ENCODE data around the gene MICB. TPM values are rescaled to one million over a fixed set of nuclear protein-coding genes. Genes with fewer than 3 reads are reported as not detected.
"Not testable (repeated sequence)": the region's sequence is repeated elsewhere in the genome, so short reads cannot be mapped to it uniquely, and the experiment has no call there.

The MICB gene
- total RNA-seq (1 to 10 TPM; 1.9 to 2.8 TPM), polyA plus RNA-seq (ENCODE audit: insufficient read length in 2 of 2) (1 to 10 TPM; 1.4 to 1.5 TPM)
- long read RNA-seq, donor 1: 0 reads
- long read RNA-seq, donor 2: 0 reads
- long read RNA-seq, donor 3: 0 reads
- long read RNA-seq, donor 4: 0 reads

DNA sequence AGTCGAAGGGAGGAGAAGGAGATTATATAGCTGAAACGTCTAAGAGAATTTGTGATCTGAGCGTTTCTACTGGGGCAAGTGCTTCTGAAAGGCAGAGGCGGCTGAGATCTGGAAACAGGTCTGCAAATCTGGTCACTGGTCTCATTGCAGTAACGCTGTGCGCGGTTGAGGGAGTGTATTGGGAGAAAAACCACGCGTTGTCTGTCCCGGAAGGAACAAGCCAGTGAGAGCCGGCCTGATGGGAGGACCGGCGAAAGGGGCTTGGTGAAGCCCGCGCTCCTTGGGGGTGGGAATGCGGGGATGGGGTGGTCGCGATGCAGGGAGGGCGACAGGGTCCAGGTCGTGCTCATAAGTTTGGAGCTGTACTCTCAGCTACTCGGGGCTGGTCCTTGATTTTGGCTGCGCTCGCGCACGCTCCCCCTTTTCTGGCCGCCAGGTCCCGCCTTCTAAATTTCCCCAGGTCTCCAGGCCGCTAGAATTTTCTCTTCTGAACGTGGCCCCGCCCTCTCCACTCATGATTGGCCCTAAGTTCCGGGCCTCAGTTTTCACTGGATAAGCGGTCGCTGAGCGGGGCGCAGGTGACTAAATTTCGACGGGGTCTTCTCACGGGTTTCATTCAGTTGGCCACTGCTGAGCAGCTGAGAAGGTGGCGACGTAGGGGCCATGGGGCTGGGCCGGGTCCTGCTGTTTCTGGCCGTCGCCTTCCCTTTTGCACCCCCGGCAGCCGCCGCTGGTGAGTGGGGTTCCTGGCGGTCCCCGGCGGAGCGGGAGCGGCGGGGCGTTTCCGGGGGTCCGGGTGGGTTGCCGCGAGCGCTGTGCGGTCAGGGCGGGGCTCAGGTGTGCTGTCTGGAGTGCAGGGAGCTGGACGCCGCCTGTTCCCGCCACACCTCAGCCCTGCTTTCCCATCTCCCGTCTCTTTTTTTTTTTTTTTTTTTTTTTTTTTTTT lies at the start of gene MICB:
TSS of gene MICB (plus strand) at position 615 of the 946 bp plus-strand sequence. CDS start at position 664, 49 bp downstream.
- Histone ChIP-seq H3K36me3 (ENCODE audit: control insufficient read depth, insufficient read depth, low read length) (no peaks in the 10 kb centered on the region), H3K4me3 (ENCODE audit: low read depth, low read length) (peak within 1 kb of the TSS; percentile 18), H3K4me1 (ENCODE audit: control insufficient read depth, insufficient read depth, low read length) (peaks cover 30% of the 10 kb centered on the region), H3K27me3 (ENCODE audit: control insufficient read depth, insufficient read depth, low read length) (peaks cover 64% of the 10 kb centered on the region), H3K9me3 (ENCODE audit: control insufficient read depth, insufficient read depth, low read length) (no peaks in the 10 kb centered on the region), H3K27ac (ENCODE audit: low read depth, low read length) (no peak within 1 kb of the TSS)
- under 1% methylated on average over 60 of the region's 64 CpGs for WGBS (ENCODE audit: insufficient coverage)
- DNase-seq (ENCODE audit: low read depth in 4 of 6, low spot score in 6 of 6): peak in 3 of 6 donors; percentile 6 to 74 (median 70)

DNA sequence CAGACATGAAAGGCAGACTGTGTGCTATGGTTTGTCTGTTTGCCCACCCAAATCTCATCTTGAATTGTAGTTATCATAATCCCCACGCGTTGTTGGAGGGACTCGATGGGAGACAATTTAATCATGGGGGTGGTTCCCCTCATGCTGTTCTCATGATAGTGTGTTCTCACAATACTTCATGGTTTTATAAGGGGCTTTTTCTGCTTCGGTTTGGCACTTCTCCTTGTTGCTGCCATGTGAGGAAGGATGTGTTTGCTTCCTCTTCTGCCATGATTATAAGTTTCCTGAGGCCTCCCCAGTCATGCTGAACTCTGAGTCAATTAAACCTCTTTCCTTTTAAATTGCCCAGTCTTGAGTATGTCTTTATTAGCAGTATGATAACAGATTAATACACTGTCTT lies 47.2 kb upstream of the MICB start:
- no peaks in the 10 kb centered on the region for H3K27me3 ChIP-seq (ENCODE audit: control insufficient read depth, insufficient read depth, low read length)
- H3K27ac ChIP-seq (ENCODE audit: low read depth, low read length): no peak overlapping the region
- H3K4me1 ChIP-seq (ENCODE audit: control insufficient read depth, insufficient read depth, low read length): no peaks in the 10 kb centered on the region
- H3K9me3 ChIP-seq (ENCODE audit: control insufficient read depth, insufficient read depth, low read length): peaks cover 4% of the 10 kb centered on the region
- no peak for DNase-seq (ENCODE audit: low read depth in 4 of 6, low spot score in 6 of 6)
- H3K36me3 ChIP-seq (ENCODE audit: control insufficient read depth, insufficient read depth, low read length): no peaks in the 10 kb centered on the region
- no peak overlapping the region for H3K4me3 ChIP-seq (ENCODE audit: low read depth, low read length)
- WGBS (ENCODE audit: insufficient coverage): no CpG with 5 or more reads among the region's 4 CpGs

DNA sequence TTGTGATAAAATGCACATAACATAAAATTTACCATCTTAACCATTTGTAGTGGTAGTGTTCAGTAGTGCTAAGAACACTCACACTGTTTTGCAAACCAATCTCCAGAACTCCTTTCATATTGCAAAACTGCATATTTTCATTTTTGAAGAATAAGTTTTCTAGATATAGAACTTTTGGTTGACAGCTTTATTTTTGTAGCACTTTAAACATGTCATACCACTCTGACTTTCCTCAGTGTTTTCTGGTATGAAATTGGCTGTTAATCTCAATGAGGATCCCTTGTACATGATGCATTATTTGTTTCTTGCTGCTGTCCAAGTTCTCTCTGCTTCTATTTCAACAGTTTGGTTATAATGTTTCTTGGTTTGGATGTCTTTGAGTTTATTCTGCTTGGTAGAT lies 45.1 kb upstream of the MICB start:
- Histone ChIP-seq H3K4me3 (ENCODE audit: low read depth, low read length) (no peak overlapping the region), H3K27ac (ENCODE audit: low read depth, low read length) (no peak overlapping the region), H3K27me3 (ENCODE audit: control insufficient read depth, insufficient read depth, low read length) (no peaks in the 10 kb centered on the region), H3K4me1 (ENCODE audit: control insufficient read depth, insufficient read depth, low read length) (no peaks in the 10 kb centered on the region), H3K36me3 (ENCODE audit: control insufficient read depth, insufficient read depth, low read length) (no peaks in the 10 kb centered on the region), H3K9me3 (ENCODE audit: control insufficient read depth, insufficient read depth, low read length) (peaks cover 4% of the 10 kb centered on the region)
- DNase-seq (ENCODE audit: low read depth in 4 of 6, low spot score in 6 of 6): no peak

DNA sequence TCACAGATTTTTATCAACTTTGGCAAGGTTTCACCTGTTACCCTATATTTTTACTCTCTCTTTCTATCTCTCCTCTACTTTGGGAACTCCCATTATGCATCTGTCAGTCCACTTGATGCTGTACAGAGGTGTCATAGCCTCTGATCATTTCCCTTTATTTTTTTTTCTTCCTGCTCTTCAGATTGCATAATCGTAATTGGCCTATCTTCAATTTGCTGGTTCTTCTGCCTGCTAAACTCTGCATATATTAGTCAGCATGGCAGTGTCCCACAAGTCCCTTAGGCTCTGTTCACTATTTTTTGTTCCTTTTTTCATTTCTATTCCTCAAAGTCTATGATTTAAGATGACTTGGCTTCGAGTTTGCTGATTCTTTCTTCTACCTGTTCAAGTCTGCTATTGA lies 44.7 kb upstream of the MICB start:
- no peaks in the 10 kb centered on the region for H3K36me3 ChIP-seq (ENCODE audit: control insufficient read depth, insufficient read depth, low read length)
- H3K9me3 ChIP-seq (ENCODE audit: control insufficient read depth, insufficient read depth, low read length): peaks cover 4% of the 10 kb centered on the region
- WGBS (ENCODE audit: insufficient coverage): 100% methylated on average over 1 of the region's 2 CpGs
- H3K27me3 ChIP-seq (ENCODE audit: control insufficient read depth, insufficient read depth, low read length): no peaks in the 10 kb centered on the region
- no peak overlapping the region for H3K4me3 ChIP-seq (ENCODE audit: low read depth, low read length)
- H3K4me1 ChIP-seq (ENCODE audit: control insufficient read depth, insufficient read depth, low read length): no peaks in the 10 kb centered on the region
- no peak overlapping the region for H3K27ac ChIP-seq (ENCODE audit: low read depth, low read length)
- DNase-seq (ENCODE audit: low read depth in 4 of 6, low spot score in 6 of 6): no peak

DNA sequence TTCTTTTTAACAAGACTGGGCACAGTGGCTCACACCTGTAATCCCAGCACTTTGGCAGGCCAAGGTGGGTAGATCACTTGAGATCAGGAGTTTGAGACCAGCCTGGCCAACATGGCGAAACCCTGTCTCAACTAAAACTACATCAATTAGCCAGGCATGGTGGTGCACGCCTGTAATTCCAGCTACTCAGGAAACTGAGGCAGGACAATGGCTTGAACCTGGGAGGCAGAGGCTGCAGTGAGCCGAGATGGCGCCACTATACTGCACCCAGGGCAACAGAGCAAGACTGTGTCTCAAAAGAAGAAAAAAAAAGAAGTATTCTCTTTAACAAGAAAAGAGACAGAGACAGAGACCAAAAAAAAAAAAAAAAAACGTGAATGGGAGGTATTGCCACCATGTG lies 38.1 kb upstream of the MICB start:
- H3K4me3 ChIP-seq (ENCODE audit: low read depth, low read length); H3K4me1 ChIP-seq (ENCODE audit: control insufficient read depth, insufficient read depth, low read length); H3K9me3 ChIP-seq (ENCODE audit: control insufficient read depth, insufficient read depth, low read length); H3K27ac ChIP-seq (ENCODE audit: low read depth, low read length); H3K36me3 ChIP-seq (ENCODE audit: control insufficient read depth, insufficient read depth, low read length); DNase-seq (ENCODE audit: low read depth in 4 of 6, low spot score in 6 of 6); H3K27me3 ChIP-seq (ENCODE audit: control insufficient read depth, insufficient read depth, low read length): not testable (repeated sequence)
- WGBS (ENCODE audit: insufficient coverage): 78% methylated on average over 2 of the region's 5 CpGs

DNA sequence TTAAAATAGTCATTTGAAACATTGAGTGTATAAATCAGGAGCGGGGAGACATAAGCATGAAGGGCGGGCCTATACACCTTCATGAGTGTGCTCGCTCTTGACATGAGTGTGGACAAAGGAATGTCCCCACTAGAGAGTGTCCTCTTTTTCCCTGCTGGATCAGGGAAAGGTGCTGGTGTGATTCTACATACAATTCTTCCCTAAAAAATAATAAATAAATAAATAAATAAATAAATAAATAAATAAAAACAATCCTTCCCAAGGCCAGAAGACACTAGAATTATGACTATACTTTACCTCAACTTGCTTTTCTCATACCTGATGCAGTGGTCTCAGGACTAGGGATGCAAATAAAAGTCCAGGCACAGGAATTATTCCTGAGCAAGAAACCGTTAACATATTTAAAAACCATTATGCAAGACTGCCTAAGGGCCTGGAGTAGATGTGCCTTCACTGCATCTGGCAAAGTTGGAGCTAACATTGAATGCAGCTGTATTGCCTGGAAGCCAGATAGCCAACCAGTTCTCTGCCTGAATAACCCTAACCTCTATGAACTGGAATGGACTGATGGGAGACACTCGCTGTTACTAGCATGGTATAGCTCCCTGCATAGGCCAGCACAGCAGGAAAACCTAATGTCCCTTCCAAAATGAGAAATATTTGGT lies 37.5 kb upstream of the MICB start:
- Histone ChIP-seq H3K27ac (ENCODE audit: low read depth, low read length) (no peak overlapping the region), H3K4me1 (ENCODE audit: control insufficient read depth, insufficient read depth, low read length) (peaks cover 9% of the 10 kb centered on the region), H3K4me3 (ENCODE audit: low read depth, low read length) (no peak overlapping the region), H3K9me3 (ENCODE audit: control insufficient read depth, insufficient read depth, low read length) (no peaks in the 10 kb centered on the region), H3K36me3 (ENCODE audit: control insufficient read depth, insufficient read depth, low read length) (no peaks in the 10 kb centered on the region), H3K27me3 (ENCODE audit: control insufficient read depth, insufficient read depth, low read length) (peaks cover 5% of the 10 kb centered on the region)
- DNase-seq (ENCODE audit: low read depth in 4 of 6, low spot score in 6 of 6): no peak
- WGBS (ENCODE audit: insufficient coverage): 100% methylated on average over 2 of the region's 5 CpGs

DNA sequence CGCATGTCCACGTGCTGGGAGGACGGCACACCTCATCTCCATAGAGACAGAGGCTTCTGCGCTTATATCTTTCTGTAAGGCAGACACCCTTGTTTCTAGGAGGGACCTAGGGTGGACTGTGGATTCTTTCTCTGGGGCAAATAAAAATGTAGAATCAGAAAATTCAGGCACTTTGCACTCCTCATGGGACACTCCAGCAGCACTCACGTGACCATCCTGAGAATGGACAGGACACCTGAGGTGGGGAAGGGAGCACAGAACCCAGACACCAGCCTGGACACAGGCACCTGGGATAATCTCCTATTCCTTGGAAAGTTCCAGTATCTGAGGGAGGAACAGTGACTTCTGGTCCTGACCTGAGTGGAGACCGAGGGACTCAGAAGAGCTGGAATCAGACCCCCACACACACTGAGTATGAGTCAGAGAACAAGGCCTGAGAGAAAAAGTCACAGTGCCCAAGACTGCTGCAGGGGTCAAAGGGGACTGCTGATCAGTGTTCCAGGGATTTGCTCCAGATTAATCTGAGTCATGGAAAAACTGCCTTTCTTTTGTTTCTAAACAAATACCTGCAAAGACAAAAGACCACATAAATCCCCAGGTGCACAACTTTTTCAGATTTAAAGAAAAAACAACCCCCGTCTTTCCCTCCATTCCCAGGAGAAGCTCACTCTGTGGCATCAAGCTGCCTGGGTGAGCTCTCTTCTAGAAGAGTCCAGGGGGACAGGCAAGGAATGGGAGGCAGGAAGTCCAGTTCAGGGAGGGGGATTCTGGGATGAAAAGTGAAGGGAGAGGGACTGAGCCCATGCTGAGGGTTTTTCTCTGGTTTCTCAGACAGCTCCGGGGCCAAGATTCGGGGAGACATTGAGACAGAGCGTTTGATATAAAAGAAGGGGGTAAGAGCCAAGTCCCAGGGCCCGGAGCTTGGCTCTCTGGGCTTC lies 35.6 kb upstream of the MICB start:
- no peaks in the 10 kb centered on the region for H3K9me3 ChIP-seq (ENCODE audit: control insufficient read depth, insufficient read depth, low read length)
- H3K27me3 ChIP-seq (ENCODE audit: control insufficient read depth, insufficient read depth, low read length): peaks cover 5% of the 10 kb centered on the region
- H3K27ac ChIP-seq (ENCODE audit: low read depth, low read length): no peak overlapping the region
- no peaks in the 10 kb centered on the region for H3K36me3 ChIP-seq (ENCODE audit: control insufficient read depth, insufficient read depth, low read length)
- H3K4me3 ChIP-seq (ENCODE audit: low read depth, low read length): peak overlapping the region; percentile 27
- 35% methylated on average over 7 of the region's 11 CpGs for WGBS (ENCODE audit: insufficient coverage)
- H3K4me1 ChIP-seq (ENCODE audit: control insufficient read depth, insufficient read depth, low read length): peaks cover 9% of the 10 kb centered on the region
- DNase-seq (ENCODE audit: low read depth in 4 of 6, low spot score in 6 of 6): no peak

DNA sequence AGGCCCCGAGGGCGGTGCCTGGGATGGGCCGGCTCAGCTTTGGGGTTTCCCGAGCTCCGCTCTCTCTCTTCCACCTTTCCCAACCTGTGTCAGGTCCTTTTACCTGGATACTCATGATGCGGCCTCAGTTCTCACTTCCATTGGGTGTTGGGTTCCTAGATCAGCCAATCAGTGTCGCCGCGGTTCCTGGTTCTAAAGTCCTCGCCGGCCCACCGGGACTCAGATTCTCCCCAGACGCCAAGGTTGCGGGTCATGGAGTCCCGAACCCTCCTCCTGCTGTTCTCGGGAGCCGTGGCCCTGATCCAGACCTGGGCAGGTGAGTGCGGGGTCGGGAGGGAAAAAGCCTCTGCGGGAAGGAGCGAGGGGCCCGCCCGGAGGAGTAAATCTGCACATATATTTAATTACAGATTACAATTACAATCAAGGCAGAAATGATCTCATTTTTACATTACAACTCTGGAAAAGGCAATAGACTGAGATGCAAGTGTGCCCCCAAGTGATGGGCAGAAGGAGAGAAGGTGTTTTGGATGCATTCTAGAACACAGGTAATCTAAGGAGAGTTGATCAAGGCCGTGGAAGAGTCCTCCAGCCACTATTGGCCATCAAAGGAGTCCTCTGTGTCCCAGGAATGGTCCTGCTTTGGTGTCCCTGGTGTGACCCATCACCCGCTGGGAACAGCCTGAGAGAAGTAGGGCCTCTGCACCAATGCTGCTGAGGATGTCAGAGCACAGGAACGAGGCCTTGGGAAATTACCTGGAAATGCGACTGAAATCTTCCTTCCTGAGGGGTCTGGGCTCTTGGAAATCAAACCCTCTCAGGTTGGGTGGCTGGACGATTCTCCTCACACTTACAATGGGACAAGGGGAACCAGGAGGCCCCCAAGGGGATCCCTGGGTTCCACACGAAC lies 34.7 kb upstream of the MICB start:
- Histone ChIP-seq H3K4me3 (ENCODE audit: low read depth, low read length) (peak overlapping the region; percentile 27), H3K4me1 (ENCODE audit: control insufficient read depth, insufficient read depth, low read length) (peaks cover 9% of the 10 kb centered on the region), H3K9me3 (ENCODE audit: control insufficient read depth, insufficient read depth, low read length) (no peaks in the 10 kb centered on the region), H3K27me3 (ENCODE audit: control insufficient read depth, insufficient read depth, low read length) (peaks cover 5% of the 10 kb centered on the region), H3K27ac (ENCODE audit: low read depth, low read length) (no peak overlapping the region), H3K36me3 (ENCODE audit: control insufficient read depth, insufficient read depth, low read length) (no peaks in the 10 kb centered on the region)
- WGBS (ENCODE audit: insufficient coverage): 23% methylated on average over 16 of the region's 29 CpGs
- DNase-seq (ENCODE audit: low read depth in 4 of 6, low spot score in 6 of 6): peak; percentile 52 to 96 (median 64)
